Neuronal stem cell (in vitro differentiated cells): ENCODE measurements around the gene TMEM181.
A peak's percentile ranks its signal among the peaks of the same experiment; 100 is the strongest.

Source experiments
- DNase-seq: peaks from one replicate; pipeline ENCODE4 v3.0.0-alpha.2; 2013; ENCODE audit warnings: low spot score
- H2AFZ ChIP-seq: one replicate; pipeline ENCODE4 v1.6.1; 2013; ENCODE audit warnings: mild to moderate bottlenecking, low read length, inconsistent platforms
- H2AK5ac ChIP-seq: 2 replicates; pipeline ENCODE4 v1.6.1; 2013; ENCODE audit warnings: low read depth, mild to moderate bottlenecking, inconsistent platforms, low read length, moderate library complexity, mixed read lengths
- H2BK120ac ChIP-seq: 2 replicates; pipeline ENCODE4 v1.6.1; 2013; ENCODE audit warnings: low read depth, mild to moderate bottlenecking, inconsistent platforms, low read length, moderate library complexity, mixed read lengths
- H2BK12ac ChIP-seq: one replicate; pipeline ENCODE4 v1.6.1; 2013; ENCODE audit warnings: low read length, inconsistent platforms
- H2BK15ac ChIP-seq: 2 replicates; pipeline ENCODE4 v1.6.1; 2013; ENCODE audit warnings: mild to moderate bottlenecking, low read length, inconsistent platforms, mixed read lengths
- H2BK5ac ChIP-seq: one replicate; pipeline ENCODE4 v1.6.1; 2013; ENCODE audit warnings: inconsistent platforms, mild to moderate bottlenecking, low read length, moderate library complexity
- H3K14ac ChIP-seq: one replicate; pipeline ENCODE4 v1.6.1; 2013; ENCODE audit warnings: low read length, inconsistent platforms
- H3K18ac ChIP-seq: 2 replicates; pipeline ENCODE4 v1.6.1; 2013; ENCODE audit warnings: low read length, inconsistent platforms
- H3K23ac ChIP-seq: 2 replicates; pipeline ENCODE4 v1.6.1; 2013; ENCODE audit warnings: low read depth, mild to moderate bottlenecking, mixed read lengths, low read length, inconsistent platforms; ENCODE audit not compliant: poor library complexity
- H3K27ac ChIP-seq: replicated peaks from 3 replicates; pipeline ENCODE4 v1.5.1; 2013; ENCODE audit warnings: low read length, inconsistent platforms
- H3K27me3 ChIP-seq, 3 experiments: 2 replicates each; pipeline ENCODE4 v1.6.1; 2013; ENCODE audit warnings: low read length in 3 of 3, mild to moderate bottlenecking in 2 of 3, inconsistent platforms in 1 of 3, low read depth in 1 of 3, mixed read lengths in 1 of 3, moderate library complexity in 1 of 3; ENCODE audit not compliant: control insufficient read depth in 3 of 3, insufficient read depth in 3 of 3
- H3K36me3 ChIP-seq, 2 donors: replicated peaks in 1 of 2; 2 replicates each; pipeline ENCODE4 v1.6.1; 2013; ENCODE audit warnings: low read length in 2 of 2; ENCODE audit not compliant: control insufficient read depth in 2 of 2, insufficient read depth in 2 of 2
- H3K4ac ChIP-seq: 2 replicates; pipeline ENCODE4 v1.6.1; 2013; ENCODE audit warnings: inconsistent platforms, mild to moderate bottlenecking, low read length, moderate library complexity
- H3K4me1 ChIP-seq, 2 donors: 1 replicate in 1 of 2; 2 replicates in 1 of 2; pipeline ENCODE4 v1.6.1; 2013; ENCODE audit warnings: low read length in 2 of 2, low read depth in 1 of 2; ENCODE audit not compliant: control insufficient read depth in 2 of 2, insufficient read depth in 1 of 2
- H3K4me2 ChIP-seq: one replicate; pipeline ENCODE4 v1.6.1; 2013; ENCODE audit warnings: mild to moderate bottlenecking, low read length, inconsistent platforms; ENCODE audit not compliant: insufficient read depth, poor library complexity, severe bottlenecking
- H3K4me3 ChIP-seq, 2 donors: 2 replicates each; pipeline ENCODE4 v1.5.1; 2013; ENCODE audit warnings: low read length in 2 of 2, mild to moderate bottlenecking in 2 of 2, inconsistent platforms in 1 of 2, moderate library complexity in 1 of 2
- H3K79me1 ChIP-seq: one replicate; pipeline ENCODE4 v1.6.1; 2013; ENCODE audit warnings: low read depth, mild to moderate bottlenecking, inconsistent platforms, low read length, moderate library complexity
- H3K9ac ChIP-seq: one replicate; pipeline ENCODE4 v1.6.1; 2013; ENCODE audit warnings: mild to moderate bottlenecking, low read depth, low read length, inconsistent platforms; ENCODE audit not compliant: poor library complexity
- H3K9me3 ChIP-seq, 2 donors: replicated peaks in 1 of 2; 2 replicates each; pipeline versions ENCODE3 to v1.6.1; 2013; ENCODE audit warnings: low read length in 2 of 2, mild to moderate bottlenecking in 2 of 2, inconsistent platforms in 1 of 2, low read depth in 1 of 2, mixed read lengths in 1 of 2, moderate library complexity in 1 of 2; ENCODE audit not compliant: control insufficient read depth in 2 of 2, insufficient read depth in 1 of 2
- H4K8ac ChIP-seq: one replicate; pipeline ENCODE4 v1.6.1; 2013; ENCODE audit warnings: low read depth, mild to moderate bottlenecking, inconsistent platforms, low read length, moderate library complexity
- H4K91ac ChIP-seq: one replicate; pipeline ENCODE4 v1.6.1; 2013; ENCODE audit warnings: low read length, low read depth, mild to moderate bottlenecking, inconsistent platforms; ENCODE audit not compliant: poor library complexity
- WGBS, 2 donors: extraction: QIAGEN DNeasy Blood & Tissue Kit; methylation state at CpG; one replicate each; pipeline ENCODE4 v1.1.7; 2013; ENCODE audit warnings: missing lambda C conversion rate in 2 of 2, mixed read lengths in 1 of 2; ENCODE audit not compliant: insufficient read length in 2 of 2, insufficient replicate concordance in 1 of 2; ENCODE audit errors: extremely low coverage in 2 of 2; 5-methylcytosine and 5-hydroxymethylcytosine counted together

The TMEM181 gene

DNA sequence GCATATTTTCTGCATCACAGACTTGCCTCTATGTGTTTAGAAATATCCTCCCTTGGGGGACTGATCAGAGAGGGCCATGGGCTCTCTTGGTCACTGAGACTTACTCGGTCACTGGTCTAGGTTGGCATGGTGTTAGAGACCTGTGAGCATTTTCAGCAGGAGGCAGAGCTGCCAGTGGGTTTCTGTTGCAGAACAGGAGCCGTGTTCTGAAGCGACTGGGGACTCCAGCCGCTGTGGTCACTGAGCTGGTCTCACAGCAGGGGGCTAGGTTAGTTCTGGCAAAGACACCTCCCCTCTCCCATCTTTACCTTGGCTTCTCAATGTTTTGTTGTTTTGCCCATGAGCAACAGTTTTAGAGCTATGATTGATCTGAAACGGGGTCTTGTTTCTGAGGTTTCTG lies 8.7 kb downstream of the TMEM181 start:
- Histone ChIP-seq H3K27ac (no peak overlapping the region), H2BK5ac (no peak overlapping the region), H3K4me3 (no peak overlapping the region), H3K14ac (no peak overlapping the region), H2AK5ac (no peak overlapping the region), H2BK12ac (no peak overlapping the region), H3K36me3 (peaks cover 0 to 9% of the 10 kb centered on the region in 2 donors), H3K4me1 (peaks cover 0 to 4% of the 10 kb centered on the region in 2 donors), H3K4me2 (no peak overlapping the region), H4K8ac (no peak overlapping the region), H3K9me3 (no peaks in the 10 kb centered on the region), H2BK15ac (no peak overlapping the region), H3K4ac (no peak overlapping the region), H2AFZ (no peak overlapping the region), H3K27me3 (no peaks in the 10 kb centered on the region), H3K18ac (no peak overlapping the region), H3K23ac (no peak overlapping the region), H3K9ac (no peak overlapping the region), H3K79me1 (peaks cover 22% of the 10 kb centered on the region), H4K91ac (no peak overlapping the region), H2BK120ac (no peak overlapping the region)
- WGBS, 2 donors = no CpG with 5 or more reads among the region's 5 CpGs
- no peak for DNase-seq

DNA sequence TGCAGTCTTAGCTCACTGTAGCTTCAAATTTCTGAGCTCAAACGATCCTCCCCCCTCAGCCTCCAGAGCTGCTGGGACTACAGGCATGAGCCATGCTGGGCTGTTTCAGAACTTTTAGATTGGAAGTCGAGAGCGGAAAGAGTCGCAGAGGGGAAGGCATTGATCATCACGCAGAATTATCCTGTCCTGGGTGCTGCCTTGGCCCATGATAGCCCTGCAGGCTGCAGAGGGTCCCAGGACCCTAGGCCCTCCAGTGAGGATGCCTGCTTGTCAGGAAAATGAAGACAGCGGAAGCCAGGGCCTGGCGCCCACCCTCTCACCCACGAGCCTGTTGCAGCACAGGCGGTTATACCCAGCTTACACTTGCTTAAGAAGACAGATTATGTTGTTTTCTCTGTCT lies 9.1 kb downstream of the TMEM181 start:
- Histone ChIP-seq H3K4me1 (peaks cover 0 to 4% of the 10 kb centered on the region in 2 donors), H3K27ac (no peak overlapping the region), H2BK120ac (no peak overlapping the region), H2BK5ac (no peak overlapping the region), H3K79me1 (peaks cover 21% of the 10 kb centered on the region), H3K18ac (no peak overlapping the region), H3K9me3 (no peaks in the 10 kb centered on the region), H4K91ac (no peak overlapping the region), H4K8ac (no peak overlapping the region), H3K9ac (peak overlapping the region; percentile 55), H2BK12ac (no peak overlapping the region), H3K4me2 (no peak overlapping the region), H2AFZ (no peak overlapping the region), H2BK15ac (no peak overlapping the region), H3K36me3 (peaks cover 0 to 11% of the 10 kb centered on the region in 2 donors), H3K23ac (no peak overlapping the region), H3K27me3 (no peaks in the 10 kb centered on the region), H2AK5ac (no peak overlapping the region), H3K14ac (no peak overlapping the region), H3K4me3 (no peak overlapping the region), H3K4ac (no peak overlapping the region)
- DNase-seq = no peak
- no CpG with 5 or more reads among the region's 9 CpGs for WGBS, 2 donors

DNA sequence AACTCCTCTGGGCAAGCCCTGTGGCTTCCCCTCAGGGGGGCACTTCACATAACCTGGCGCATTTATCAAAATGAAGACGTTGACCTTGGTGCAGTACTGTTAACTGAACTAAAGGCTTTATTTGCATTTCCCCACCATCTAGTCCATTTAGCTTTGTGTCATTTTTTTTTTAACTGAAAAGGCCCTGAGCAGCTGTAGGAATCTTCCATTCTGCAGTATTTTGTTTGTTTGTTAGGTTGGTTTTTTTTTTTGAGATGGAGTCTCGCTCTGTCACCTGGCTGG lies 10.7 kb downstream of the TMEM181 start:
- H3K23ac ChIP-seq = no peak overlapping the region
- no peak overlapping the region for H3K4ac ChIP-seq
- H3K9ac ChIP-seq = no peak overlapping the region
- no peaks in the 10 kb centered on the region for H3K9me3 ChIP-seq
- peaks cover 19% of the 10 kb centered on the region for H3K79me1 ChIP-seq
- no peak overlapping the region for H3K18ac ChIP-seq
- H4K8ac ChIP-seq = no peak overlapping the region
- H2BK12ac ChIP-seq = no peak overlapping the region
- H2AK5ac ChIP-seq = no peak overlapping the region
- H2BK5ac ChIP-seq = no peak overlapping the region
- DNase-seq = no peak
- no peaks in the 10 kb centered on the region for H3K27me3 ChIP-seq
- no peak overlapping the region for H3K4me3 ChIP-seq
- no peak overlapping the region for H2BK15ac ChIP-seq
- H3K14ac ChIP-seq = no peak overlapping the region
- no peak overlapping the region for H4K91ac ChIP-seq
- no peak overlapping the region for H3K27ac ChIP-seq
- H3K36me3 ChIP-seq = peaks cover 2 to 23% of the 10 kb centered on the region in 2 donors
- no peak overlapping the region for H3K4me2 ChIP-seq
- no peak overlapping the region for H2BK120ac ChIP-seq
- H2AFZ ChIP-seq = no peak overlapping the region
- peaks cover 0 to 4% of the 10 kb centered on the region in 2 donors for H3K4me1 ChIP-seq
- no CpG with 5 or more reads among the region's 3 CpGs for WGBS, 2 donors

DNA sequence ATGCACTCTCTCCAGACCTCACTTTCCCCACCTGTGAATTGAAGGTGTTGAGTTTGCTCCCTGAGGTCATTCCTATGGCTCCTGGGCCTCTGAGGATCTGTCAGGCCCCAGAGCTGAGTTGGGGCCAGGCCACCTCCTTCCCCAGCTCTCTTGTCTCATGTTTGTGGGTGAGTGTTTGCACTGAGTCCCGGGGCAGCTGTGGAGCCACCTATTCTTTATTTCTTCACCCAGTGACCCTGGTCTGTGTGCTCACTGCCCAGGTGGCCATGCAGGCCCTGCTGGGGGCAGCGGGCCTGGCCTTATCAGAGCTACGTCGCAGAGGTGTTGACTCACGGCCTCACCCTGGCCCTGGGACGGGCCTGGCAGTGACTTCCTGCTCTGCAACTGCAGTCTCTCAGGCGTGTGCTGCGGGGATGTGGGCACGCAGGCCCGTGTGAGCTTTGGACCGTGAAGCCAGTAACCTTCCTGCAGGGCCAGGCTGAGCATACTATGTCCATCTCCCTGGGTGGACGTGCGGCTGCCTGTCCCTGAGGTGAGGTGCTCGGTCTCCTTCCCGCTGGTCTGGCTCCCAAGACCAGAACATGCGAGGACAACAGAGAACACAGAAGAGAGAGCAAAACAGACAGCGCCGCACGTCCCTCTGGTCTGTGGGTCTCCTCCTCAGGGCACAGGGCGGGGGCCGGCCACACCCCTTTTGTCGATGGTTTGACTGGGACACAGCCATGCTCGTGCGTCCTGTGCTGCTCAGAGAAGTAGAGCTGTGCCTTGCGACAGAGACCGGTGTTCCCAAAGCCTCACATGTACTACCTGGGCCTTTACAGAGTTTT lies 12.1 kb downstream of the TMEM181 start:
- peak overlapping the region; percentile 13 for H3K4ac ChIP-seq
- H2BK120ac ChIP-seq = no peak overlapping the region
- peak overlapping the region; percentile 81 for H2AK5ac ChIP-seq
- DNase-seq = no peak
- WGBS, 2 donors = no CpG with 5 or more reads among the region's 26 CpGs
- H3K79me1 ChIP-seq = peaks cover 14% of the 10 kb centered on the region
- no peak overlapping the region for H2BK15ac ChIP-seq
- peak overlapping the region; percentile 32 for H3K23ac ChIP-seq
- no peak overlapping the region for H3K9ac ChIP-seq
- H2AFZ ChIP-seq = no peak overlapping the region
- H2BK12ac ChIP-seq = no peak overlapping the region
- peak overlapping the region; percentile 43 for H3K14ac ChIP-seq
- H4K8ac ChIP-seq = no peak overlapping the region
- peak overlapping the region; percentile 39 for H4K91ac ChIP-seq
- no peaks in the 10 kb centered on the region for H3K27me3 ChIP-seq
- peaks cover 2 to 33% of the 10 kb centered on the region in 2 donors for H3K36me3 ChIP-seq
- H3K4me1 ChIP-seq = peaks cover 0 to 6% of the 10 kb centered on the region in 2 donors
- H3K4me2 ChIP-seq = no peak overlapping the region
- H3K18ac ChIP-seq = peak overlapping the region; percentile 13
- peaks cover 0 to under 1% of the 10 kb centered on the region in 2 donors for H3K9me3 ChIP-seq
- no peak overlapping the region for H3K27ac ChIP-seq
- no peak overlapping the region for H2BK5ac ChIP-seq
- peak overlapping the region in 1 of 2 donors; percentile 32 for H3K4me3 ChIP-seq
